ENCODE results near the gene CAMSAP3. TPM values are rescaled to one million over a fixed set of nuclear protein-coding genes. Genes with fewer than 3 reads are reported as not detected.
A peak's percentile ranks its signal among the peaks of the same experiment; 100 is the strongest.

Gene CAMSAP3
- polyA plus RNA-seq, 1 of the 3 experiments (the other 2 are of a cell fraction), result 0.08 TPM

- TF ChIP-seq MEF2A (IDR thresholded peaks at IDR 0.05; ENCODE audit: borderline replicate concordance, low read depth) (no peak), TEAD4 (IDR thresholded peaks at IDR 0.05; ENCODE audit: borderline replicate concordance, insufficient read depth) (no peak), RFX5 (IDR thresholded peaks at IDR 0.05; ENCODE audit: low read length) (no peak), MAX (IDR thresholded peaks at IDR 0.05; ENCODE audit: low read depth) (no peak), RCOR1 (IDR thresholded peaks at IDR 0.05; ENCODE audit: low read length) (no peak), NFIC (IDR thresholded peaks at IDR 0.05; ENCODE audit: borderline replicate concordance) (no peak), MXI1 (IDR thresholded peaks at IDR 0.05; ENCODE audit: low read depth, low read length) (no peak), RAD21 (IDR thresholded peaks at IDR 0.05; ENCODE audit: low read length) (no peak)
- TF ChIP-seq, protein P1, sequence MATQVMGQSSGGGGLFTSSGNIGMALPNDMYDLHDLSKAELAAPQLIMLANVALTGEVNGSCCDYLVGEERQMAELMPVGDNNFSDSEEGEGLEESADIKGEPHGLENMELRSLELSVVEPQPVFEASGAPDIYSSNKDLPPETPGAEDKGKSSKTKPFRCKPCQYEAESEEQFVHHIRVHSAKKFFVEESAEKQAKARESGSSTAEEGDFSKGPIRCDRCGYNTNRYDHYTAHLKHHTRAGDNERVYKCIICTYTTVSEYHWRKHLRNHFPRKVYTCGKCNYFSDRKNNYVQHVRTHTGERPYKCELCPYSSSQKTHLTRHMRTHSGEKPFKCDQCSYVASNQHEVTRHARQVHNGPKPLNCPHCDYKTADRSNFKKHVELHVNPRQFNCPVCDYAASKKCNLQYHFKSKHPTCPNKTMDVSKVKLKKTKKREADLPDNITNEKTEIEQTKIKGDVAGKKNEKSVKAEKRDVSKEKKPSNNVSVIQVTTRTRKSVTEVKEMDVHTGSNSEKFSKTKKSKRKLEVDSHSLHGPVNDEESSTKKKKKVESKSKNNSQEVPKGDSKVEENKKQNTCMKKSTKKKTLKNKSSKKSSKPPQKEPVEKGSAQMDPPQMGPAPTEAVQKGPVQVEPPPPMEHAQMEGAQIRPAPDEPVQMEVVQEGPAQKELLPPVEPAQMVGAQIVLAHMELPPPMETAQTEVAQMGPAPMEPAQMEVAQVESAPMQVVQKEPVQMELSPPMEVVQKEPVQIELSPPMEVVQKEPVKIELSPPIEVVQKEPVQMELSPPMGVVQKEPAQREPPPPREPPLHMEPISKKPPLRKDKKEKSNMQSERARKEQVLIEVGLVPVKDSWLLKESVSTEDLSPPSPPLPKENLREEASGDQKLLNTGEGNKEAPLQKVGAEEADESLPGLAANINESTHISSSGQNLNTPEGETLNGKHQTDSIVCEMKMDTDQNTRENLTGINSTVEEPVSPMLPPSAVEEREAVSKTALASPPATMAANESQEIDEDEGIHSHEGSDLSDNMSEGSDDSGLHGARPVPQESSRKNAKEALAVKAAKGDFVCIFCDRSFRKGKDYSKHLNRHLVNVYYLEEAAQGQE (IDR thresholded peaks at IDR 0.05; ENCODE audit: low read depth, low read length), result no peak
- TF ChIP-seq, protein P2, sequence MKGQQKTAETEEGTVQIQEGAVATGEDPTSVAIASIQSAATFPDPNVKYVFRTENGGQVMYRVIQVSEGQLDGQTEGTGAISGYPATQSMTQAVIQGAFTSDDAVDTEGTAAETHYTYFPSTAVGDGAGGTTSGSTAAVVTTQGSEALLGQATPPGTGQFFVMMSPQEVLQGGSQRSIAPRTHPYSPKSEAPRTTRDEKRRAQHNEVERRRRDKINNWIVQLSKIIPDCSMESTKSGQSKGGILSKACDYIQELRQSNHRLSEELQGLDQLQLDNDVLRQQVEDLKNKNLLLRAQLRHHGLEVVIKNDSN (IDR thresholded peaks at IDR 0.05; ENCODE audit: borderline replicate concordance, low read depth), result no peak
These were observed 48.5 kb upstream of the CAMSAP3 start (continued) for GRCh38 chr19:7547159-7547558.

GRCh38 chr19:7549429-7550148 lies 46.1 kb upstream of the CAMSAP3 start:
- no peaks in the 10 kb centered on the region for H4K20me1 ChIP-seq (ENCODE audit: insufficient read depth)
- H3K9me2 ChIP-seq, result no peaks in the 10 kb centered on the region
- no peaks in the 10 kb centered on the region for H3K9me3 ChIP-seq
- no peak overlapping the region for H3K27ac ChIP-seq (ENCODE audit: low read depth in 2 of 2, low read length in 1 of 2)
- CTCF ChIA-PET, result no interaction called here
- POLR2A ChIA-PET, result no interaction called here
- peaks cover 11% of the 10 kb centered on the region in 2 experiments for H3K36me3 ChIP-seq (replicated peaks in 1 of 2; ENCODE audit: control insufficient read depth in 1 of 2, insufficient read depth in 2 of 2, low read length in 1 of 2)
- H2AFZ ChIP-seq (ENCODE audit: low read depth), result no peak overlapping the region
- H3K27me3 ChIP-seq (ENCODE audit: insufficient read depth), result no peaks in the 10 kb centered on the region
- TF ChIP-seq TEAD4 (IDR thresholded peaks at IDR 0.05; ENCODE audit: borderline replicate concordance, insufficient read depth) (no peak), NFIC (IDR thresholded peaks at IDR 0.05; ENCODE audit: borderline replicate concordance) (no peak), FOXM1 (IDR thresholded peaks at IDR 0.05; ENCODE audit: low read depth) (no peak), NRF1 (IDR thresholded peaks at IDR 0.05; ENCODE audit: low read depth, low read length) (no peak), CHD2 (IDR thresholded peaks at IDR 0.05; ENCODE audit: low read length, partially characterized antibody) (no peak), MAX (IDR thresholded peaks at IDR 0.05; ENCODE audit: low read depth) (no peak), GATA2 (CRISPR knock-in tag; IDR thresholded peaks at IDR 0.05) (no peak)
- TF ChIP-seq, protein P1 (IDR thresholded peaks at IDR 0.05; ENCODE audit: low read depth, low read length), result no peak
- H3K79me2 ChIP-seq (ENCODE audit: insufficient read depth), result no peaks in the 10 kb centered on the region
- whole genome bisulfite sequencing (ENCODE audit: low lambda C conversion rate), result 93% methylated on average over 27 of the region's 36 CpGs
- H3K4me1 ChIP-seq (ENCODE audit: control insufficient read depth in 1 of 2, insufficient read depth in 2 of 2, low read depth in 1 of 2, low read length in 1 of 2), result no peaks in the 10 kb centered on the region; a peak in 1 of 4 replicates
- H3F3A ChIP-seq (replicated peaks; ENCODE audit: insufficient read depth), result no peaks in the 10 kb centered on the region
- no peak overlapping the region for H3K4me2 ChIP-seq
- no peak overlapping the region for H3K4me3 ChIP-seq (ENCODE audit: low read depth in 2 of 2, low read length in 1 of 2)
- peak; percentile 7 for DNase-seq
- no peak overlapping the region for H3K9ac ChIP-seq

Measured in SK-N-SH (cell line).